WTC11 (cell line): ENCODE results near the gene RPL6. TPM values are rescaled to one million over a fixed set of nuclear protein-coding genes. Genes with fewer than 3 reads are reported as not detected.

ENCODE experiments used
- ATF1 ChIP-seq: sonication (generic); formaldehyde crosslinking; IDR thresholded peaks from 2 replicates; pipeline ENCODE4 v1.8.1; 2023; ENCODE audit warnings: mild to moderate bottlenecking, moderate library complexity, missing genetic modification reagents
- ATF3 ChIP-seq: sonication (generic); formaldehyde crosslinking; conservative IDR thresholded peaks from 2 replicates; pipeline ENCODE4 v1.8.1; 2022; ENCODE audit warnings: mild to moderate bottlenecking, missing genetic modification reagents
- ATF6 ChIP-seq: sonication (generic); formaldehyde crosslinking; IDR thresholded peaks from 2 replicates; pipeline ENCODE4 v1.8.1; 2023; ENCODE audit warnings: mild to moderate bottlenecking, missing genetic modification reagents
- CDX4 ChIP-seq: fragments of 250-450 bp; sonication (Bioruptor Pico); IDR thresholded peaks from 2 replicates; pipeline ENCODE4 v1.9.0; 2021; ENCODE audit warnings: moderate library complexity, mild to moderate bottlenecking, inconsistent platforms, borderline replicate concordance
- CREM ChIP-seq: sonication (generic); formaldehyde crosslinking; IDR thresholded peaks from 2 replicates; pipeline ENCODE4 v1.8.1; 2022; ENCODE audit warnings: mild to moderate bottlenecking, missing genetic modification reagents, moderate library complexity
- E2F1 ChIP-seq: sonication (generic); formaldehyde crosslinking; IDR thresholded peaks from 2 replicates; pipeline ENCODE4 v1.8.0; 2022; ENCODE audit warnings: mild to moderate bottlenecking, missing genetic modification reagents
- E2F4 ChIP-seq: sonication (generic); formaldehyde crosslinking; IDR thresholded peaks from 2 replicates; pipeline ENCODE4 v1.8.1; 2022; ENCODE audit warnings: low read depth, mild to moderate bottlenecking, moderate library complexity, missing genetic modification reagents, borderline replicate concordance
- EMX1 ChIP-seq: fragments of 250-450 bp; sonication (Bioruptor Pico); IDR thresholded peaks from 2 replicates; pipeline ENCODE4 v1.8.0; 2021; ENCODE audit warnings: mild to moderate bottlenecking
- FOXK1 ChIP-seq: sonication (generic); formaldehyde crosslinking; IDR thresholded peaks from 2 replicates; pipeline ENCODE4 v1.8.0; 2022; ENCODE audit warnings: mild to moderate bottlenecking, moderate library complexity, missing genetic modification reagents
- FOXP4 ChIP-seq: sonication (generic); formaldehyde crosslinking; IDR thresholded peaks from 2 replicates; pipeline ENCODE4 v1.8.0; 2022; ENCODE audit warnings: mild to moderate bottlenecking, missing genetic modification reagents
- HMGXB4 ChIP-seq: sonication (generic); formaldehyde crosslinking; IDR thresholded peaks from 2 replicates; pipeline ENCODE4 v1.8.1; 2023; ENCODE audit warnings: mild to moderate bottlenecking, moderate library complexity, missing genetic modification reagents
- IRF1 ChIP-seq: sonication (generic); formaldehyde crosslinking; IDR thresholded peaks from 2 replicates; pipeline ENCODE4 v1.8.0; 2023; ENCODE audit warnings: missing genetic modification reagents
- MAX ChIP-seq: sonication (generic); formaldehyde crosslinking; IDR thresholded peaks from 2 replicates; pipeline ENCODE4 v1.8.0; 2022; ENCODE audit warnings: mild to moderate bottlenecking, missing genetic modification reagents
- MLX ChIP-seq: sonication (generic); formaldehyde crosslinking; IDR thresholded peaks from 2 replicates; pipeline ENCODE4 v1.8.1; 2023; ENCODE audit warnings: mild to moderate bottlenecking, missing genetic modification reagents, moderate library complexity
- MYBL2 ChIP-seq: sonication (generic); formaldehyde crosslinking; IDR thresholded peaks from 2 replicates; pipeline ENCODE4 v1.8.1; 2023; ENCODE audit warnings: mild to moderate bottlenecking, moderate library complexity, missing genetic modification reagents
- NR3C1 ChIP-seq: sonication (generic); formaldehyde crosslinking; conservative IDR thresholded peaks from 2 replicates; pipeline ENCODE4 v1.8.1; 2023; ENCODE audit warnings: low read depth, mild to moderate bottlenecking, missing genetic modification reagents
- OVOL2 ChIP-seq: fragments of 250-450 bp; sonication (Bioruptor Pico); IDR thresholded peaks from 2 replicates; pipeline ENCODE4 v1.9.0; 2021; ENCODE audit warnings: mild to moderate bottlenecking, borderline replicate concordance
- RELA ChIP-seq: sonication (generic); formaldehyde crosslinking; IDR thresholded peaks from 2 replicates; pipeline ENCODE4 v1.8.1; 2022; ENCODE audit warnings: missing genetic modification reagents, mild to moderate bottlenecking, borderline replicate concordance
- SMAD4 ChIP-seq: sonication (generic); formaldehyde crosslinking; IDR thresholded peaks from 2 replicates; pipeline ENCODE4 v1.8.0; 2022; ENCODE audit warnings: mild to moderate bottlenecking, missing genetic modification reagents
- TEAD1 ChIP-seq: sonication (generic); formaldehyde crosslinking; IDR thresholded peaks from 2 replicates; pipeline ENCODE4 v1.8.0; 2022; ENCODE audit warnings: mild to moderate bottlenecking, missing genetic modification reagents
- ZNF138 ChIP-seq: sonication (generic); formaldehyde crosslinking; conservative IDR thresholded peaks from 2 replicates; pipeline ENCODE4 v1.8.1; 2022; ENCODE audit warnings: mild to moderate bottlenecking, moderate library complexity, missing genetic modification reagents
- ZNF317 ChIP-seq: sonication (generic); formaldehyde crosslinking; IDR thresholded peaks from 2 replicates; pipeline ENCODE4 v1.8.1; 2023; ENCODE audit warnings: low read depth, mild to moderate bottlenecking, moderate library complexity, missing genetic modification reagents, borderline replicate concordance
- ZNF396 ChIP-seq: fragments of 250-450 bp; sonication (Bioruptor Pico); IDR thresholded peaks from 2 replicates; pipeline ENCODE4 v1.8.0; 2021; ENCODE audit warnings: mild to moderate bottlenecking, moderate library complexity, borderline replicate concordance
- ZNF512 ChIP-seq: sonication (generic); formaldehyde crosslinking; IDR thresholded peaks from 2 replicates; pipeline ENCODE4 v1.8.1; 2022; ENCODE audit warnings: missing genetic modification reagents, borderline replicate concordance
- total RNA-seq: library from RNA; stranded (reverse); gene quantifications from 3 replicates; pipeline ENCODE4 v1.2.3, GENCODE V29; 2021

Gene RPL6
- total RNA-seq, 1 experiment from 2014 or later: 1,730 TPM

- no peak for TF ChIP-seq MYBL2 (CRISPR knock-in tag)
- 0 out of 2 replicates have a peak, but pooled peaks have one; percentile 4 for TF ChIP-seq ZNF396 (CRISPR knock-in tag)
- TF ChIP-seq FOXP4 (CRISPR knock-in tag): peak; percentile 47; the same call in 1 of the 2 replicates
- TF ChIP-seq ZNF138 (CRISPR knock-in tag): no peak
- peak; percentile 38; the same call in 1 of the 2 replicates for TF ChIP-seq SMAD4 (CRISPR knock-in tag)
- no peak for TF ChIP-seq ATF6
- no peak for TF ChIP-seq NR3C1 (CRISPR knock-in tag)
- no peak for TF ChIP-seq ZNF317 (CRISPR knock-in tag)
- peak; percentile 85 for TF ChIP-seq EMX1 (CRISPR knock-in tag)
- TF ChIP-seq RELA (CRISPR knock-in tag): no peak
- TF ChIP-seq CDX4: no peak
- 0 out of 2 replicates have a peak, but pooled peaks have one; percentile 35 for TF ChIP-seq CREM
- no peak for TF ChIP-seq ATF1
- TF ChIP-seq ZNF512 (CRISPR knock-in tag): no peak
- 0 out of 2 replicates have a peak, but pooled peaks have one; percentile 29 for TF ChIP-seq FOXK1
- no peak for TF ChIP-seq MLX (CRISPR knock-in tag)
- peak; percentile 95 for TF ChIP-seq MAX (CRISPR knock-in tag)
- TF ChIP-seq ATF3 (CRISPR knock-in tag): no peak
- TF ChIP-seq E2F1 (CRISPR knock-in tag): no peak
- TF ChIP-seq E2F4 (CRISPR knock-in tag): no peak
- no peak for TF ChIP-seq IRF1 (CRISPR knock-in tag)
- TF ChIP-seq OVOL2 (CRISPR knock-in tag): no peak
- 0 out of 2 replicates have a peak, but pooled peaks have one; percentile 26 for TF ChIP-seq TEAD1 (CRISPR knock-in tag)
- TF ChIP-seq HMGXB4 (CRISPR knock-in tag): peak; percentile 39; the same call in 1 of the 2 replicates
Measured at GRCh38 chr12:112409064-112409905, at the start of gene RPL6 (continued).
